K562 (cell line): ENCODE data around the gene PGAM2. TPM values are rescaled to one million over a fixed set of nuclear protein-coding genes. Genes with fewer than 3 reads are reported as not detected.

Experiments
- ATAC-seq: fragments of 200-7000 bp; cut with Tn5 transposase; 3 replicates; pipeline ENCODE4 v1.9.1; 2020; ENCODE audit warnings: moderate library complexity
- BruUV-seq: library from RNA; stranded (reverse); fragments of 400-500 nt; replicated peaks from 2 replicates; lab custom pipeline; 2021; lab: Mats Ljungman, UMichigan
- CTCF ChIA-PET: fragments of 300-600 bp; formaldehyde crosslinking; extraction: SDS; loops from one replicate; lab custom pipeline; 2021; ENCODE audit warnings: low intra/inter-chr PET ratio; lab: Yijun Ruan, JAX
- POLR2A ChIA-PET: fragments of 300-600, 350-650 bp; sonication (Branson Sonifier 250); formaldehyde crosslinking; extraction: SDS; loops from one replicate; lab custom pipeline; 2021; ENCODE audit warnings: antibody characterized with exemption, inconsistent platforms; lab: Yijun Ruan, JAX
- DNase-seq, 4 experiments: peaks; one replicate each; pipeline versions ENCODE4 v3.0.0 to v3.0.0-alpha.2; 2011 to 2018; ENCODE audit warnings: low spot score in 3 of 4, mixed read lengths in 3 of 4; ENCODE audit errors: extremely low read depth in 1 of 4
- FAIRE-seq: peaks from 2 replicates; lab custom pipeline; 2011; peaks lifted over from hg19 to GRCh38; lab: Jason Lieb, UNC
- H2AFZ ChIP-seq: 2 replicates; pipeline ENCODE4 v1.6.0; 2011; ENCODE audit warnings: low read depth, low read length, control low read depth, inconsistent platforms
- H3K27ac ChIP-seq: fragments of 200-600 bp; 3 replicates; pipeline ENCODE4 v1.8.0; 2011; ENCODE audit warnings: low read depth, mild to moderate bottlenecking, control low read depth, inconsistent platforms, low read length, moderate library complexity, mixed read lengths; ENCODE audit errors: extremely low read depth
- H3K27me3 ChIP-seq, 2 experiments: fragments of 300-600 bp in 1 of 2; 2 replicates in 1 of 2; 3 replicates in 1 of 2; pipeline versions ENCODE4 v1.6.0 to v1.8.0; 2011; ENCODE audit warnings: inconsistent platforms in 2 of 2, low read length in 2 of 2, mild to moderate bottlenecking in 1 of 2, mixed read lengths in 1 of 2, moderate library complexity in 1 of 2; ENCODE audit not compliant: control insufficient read depth in 2 of 2, insufficient read depth in 2 of 2
- H3K36me3 ChIP-seq: fragments of 300-600 bp; 3 replicates; pipeline ENCODE4 v1.8.0; 2011; ENCODE audit warnings: mild to moderate bottlenecking, low read length, inconsistent platforms; ENCODE audit not compliant: control insufficient read depth, insufficient read depth
- H3K4me1 ChIP-seq, 2 experiments: fragments of 200-600 bp in 1 of 2; replicated peaks in 1 of 2; 2 replicates in 1 of 2; 3 replicates in 1 of 2; pipeline versions ENCODE4 v1.5.1 to v1.8.0; 2011; ENCODE audit warnings: inconsistent platforms in 2 of 2, low read length in 2 of 2, mild to moderate bottlenecking in 1 of 2, mixed read lengths in 1 of 2, moderate library complexity in 1 of 2; ENCODE audit not compliant: control insufficient read depth in 2 of 2, insufficient read depth in 2 of 2
- H3K4me2 ChIP-seq: 2 replicates; pipeline ENCODE4 v1.6.1; 2011; ENCODE audit warnings: low read length, control low read depth, inconsistent platforms, mixed read lengths; ENCODE audit not compliant: insufficient read depth
- H3K4me3 ChIP-seq: fragments of 200-600 bp; sonication (generic), shearing (Covaris generic); 2 replicates; pipeline ENCODE4 v1.5.1; 2016; ENCODE audit warnings: control low read depth, inconsistent platforms
- H3K79me2 ChIP-seq: fragments of 200-600 bp; 3 replicates; pipeline ENCODE4 v1.8.0; 2011; ENCODE audit warnings: low read length, inconsistent platforms; ENCODE audit not compliant: control insufficient read depth, insufficient read depth
- H3K9ac ChIP-seq, 2 experiments: 2 replicates each; pipeline versions ENCODE4 v1.6.0 to v1.6.1; 2011; ENCODE audit warnings: low read depth in 2 of 2, low read length in 2 of 2, control low read depth in 1 of 2, inconsistent platforms in 1 of 2, mild to moderate bottlenecking in 1 of 2, mixed read lengths in 1 of 2; ENCODE audit not compliant: insufficient read depth in 1 of 2
- H3K9me1 ChIP-seq: one replicate; pipeline ENCODE4 v1.6.0; 2011; ENCODE audit warnings: inconsistent platforms, mild to moderate bottlenecking, low read length, moderate library complexity; ENCODE audit not compliant: control insufficient read depth, insufficient read depth
- H3K9me3 ChIP-seq: replicated peaks from 2 replicates; pipeline ENCODE4 v1.5.1; 2011; ENCODE audit warnings: low read depth, low read length, inconsistent platforms; ENCODE audit not compliant: control insufficient read depth, insufficient read depth
- H4K20me1 ChIP-seq: replicated peaks from 2 replicates; pipeline ENCODE4 v1.6.1; 2011; ENCODE audit warnings: low read length, inconsistent platforms, mixed read lengths; ENCODE audit not compliant: control insufficient read depth, insufficient read depth
- BACH1 ChIP-seq: fragments of 200-800 bp; sonication (Bioruptor generic); IDR thresholded peaks from 2 replicates; pipeline ENCODE4 v1.6.1; 2016; ENCODE audit warnings: missing genetic modification characterization, missing compliant biosample characterization
- BCOR ChIP-seq: fragments of 450-650 bp; IDR thresholded peaks from 2 replicates; pipeline ENCODE4 v1.6.1; 2016
- CBFB ChIP-seq: sonication (generic); formaldehyde crosslinking; IDR thresholded peaks from 2 replicates; pipeline ENCODE4 v1.4.0; 2020; ENCODE audit warnings: mild to moderate bottlenecking, missing genetic modification reagents
- MAZ ChIP-seq, 2 experiments: fragments of 450-650 bp in 1 of 2; sonication (generic) in 1 of 2; formaldehyde crosslinking; IDR thresholded peaks in 1 of 2; conservative IDR thresholded peaks in 1 of 2; 2 replicates each; pipeline versions ENCODE4 v1.4.0 to v1.5.0; 2020; ENCODE audit warnings: mild to moderate bottlenecking in 1 of 2, missing genetic modification reagents in 1 of 2
- RBM25 ChIP-seq: fragments of 200-400 bp; formaldehyde crosslinking; IDR thresholded peaks from 2 replicates; pipeline ENCODE4 v1.6.1; 2018; ENCODE audit warnings: low read length, low read depth, moderate library complexity; ENCODE audit not compliant: severe bottlenecking
- TOE1 ChIP-seq, 2 experiments: fragments of 450-650 bp in 1 of 2; sonication (generic) in 1 of 2; formaldehyde crosslinking in 1 of 2; IDR thresholded peaks; 2 replicates each; pipeline versions ENCODE4 v1.7.1 to v1.8.0; 2016 to 2022; ENCODE audit warnings: borderline replicate concordance in 2 of 2, mild to moderate bottlenecking in 2 of 2, antibody characterized with exemption in 1 of 2, inconsistent platforms in 1 of 2, low read depth in 1 of 2, missing genetic modification reagents in 1 of 2, moderate library complexity in 1 of 2
- ZBTB7A ChIP-seq: IDR thresholded peaks from 2 replicates; pipeline ENCODE4 v1.6.1; 2011; ENCODE audit warnings: low read depth, mild to moderate bottlenecking, low read length, moderate library complexity, borderline replicate concordance; ENCODE audit not compliant: control insufficient read depth
- ZNF146 ChIP-seq: IDR thresholded peaks from one replicate; pipeline ENCODE4 v1.6.1; 2018; ENCODE audit warnings: missing compliant biosample characterization; ENCODE audit not compliant: unreplicated experiment
- WGBS: fragments of 100-300 bp; shearing (Covaris generic); methylation state at CpG from one replicate; pipeline ENCODE4 v1.1.6; 2016; ENCODE audit warnings: low coverage, mixed read lengths; ENCODE audit not compliant: insufficient coverage; ENCODE audit errors: missing lambda C conversion rate; 5-methylcytosine and 5-hydroxymethylcytosine counted together
- in situ Hi-C: fragments of 300-500 bp; cut with MboI; formaldehyde crosslinking; loops from 4 replicates; pipeline ENCODE4 v1.15.0; 2018; ENCODE audit warnings: inconsistent platforms, mixed read lengths
- intact Hi-C: fragments of 100-400 bp; cut with micrococcal nuclease; formaldehyde crosslinking; loops from 2 replicates; pipeline ENCODE4 v1.14.2; 2022
- polyA plus RNA-seq, 8 experiments: library from polyadenylated mRNA; depleted of rRNA in 4 of 8; stranded (reverse) in 5 of 8; unstranded in 3 of 8; fragments of >200 nt; fragmentation: Nextera tagmentation in 2 of 8; fragmentation: Illumina TruSeq in 1 of 8; extraction: Ambion mirVana in 2 of 8; extraction: Trizol in 1 of 8; gene quantifications; 2 replicates each; pipeline versions ENCODE4 v1.2.1 to v1.2.3, GENCODE V29; 2011 to 2014; ENCODE audit warnings: inconsistent platforms in 1 of 8, missing spikeins in 1 of 8
- total RNA-seq, 7 experiments: library from RNA; depleted of rRNA in 6 of 7; stranded (reverse); fragments of >200 nt in 6 of 7; fragmentation: Illumina TruSeq in 2 of 7; extraction: Trizol in 2 of 7; gene quantifications; 2 replicates each; pipeline versions ENCODE4 v1.2.1 to v1.2.3, GENCODE V29; 2011 to 2021; ENCODE audit warnings: low replicate concordance in 1 of 7

The PGAM2 gene
- total and polyA plus RNA-seq, 9 of the 15 experiments (the other 6 are each of a cell fraction or from before 2014, with no cell fraction given) = not detected

GRCh38 chr7:44086627-44087026, 21.3 kb upstream of the PGAM2 start:
- Histone ChIP-seq H3K9me3 (no peaks in the 10 kb centered on the region), H3K27me3 (no peaks in the 10 kb centered on the region), H3K4me2 (no peak overlapping the region), H3K79me2 (no peaks in the 10 kb centered on the region), H3K9me1 (no peaks in the 10 kb centered on the region), H2AFZ (no peak overlapping the region), H3K36me3 (no peaks in the 10 kb centered on the region), H3K27ac (no peak overlapping the region)
- DNase-seq = no peak
- POLR2A ChIA-PET = interaction anchor here (1.3 kb wide), 1 partner anchor 12 kb away, joined by 7 read pairs; no protein-coding TSS in a partner anchor
- intact Hi-C loops = no loop called here
- no peak for ATAC-seq
- TF ChIP-seq TOE1 (IDR thresholded peaks at IDR 0.05; ENCODE audit: borderline replicate concordance) (no peak), TOE1 (CRISPR knock-in tag; IDR thresholded peaks at IDR 0.05; ENCODE audit: borderline replicate concordance, low read depth) (no peak), RBM25 (peak; percentile 74), BCOR (0 out of 2 replicates have a peak, but pooled peaks have one; percentile 25), CBFB (CRISPR knock-in tag) (no peak), ZNF146 (CRISPR knock-in tag) (peak; percentile 93)
- TF ChIP-seq, all 486 proteins: peak for 3
- BruUV-seq = no TSS peak
- no peak overlapping the region for H3K4me3 ChIP-seq
- peaks cover 0 to 19% of the 10 kb centered on the region in 2 experiments; a peak in 3 of 5 replicates for H3K4me1 ChIP-seq
- FAIRE-seq = no peak
- H4K20me1 ChIP-seq = no peaks in the 10 kb centered on the region
- in situ Hi-C loops = no loop called here
- CTCF ChIA-PET = no interaction called here
- H3K9ac ChIP-seq = no peak overlapping the region
- WGBS = 83% methylated on average over 3 of the region's 3 CpGs

- 43% methylated on average over 2 of the region's 3 CpGs for WGBS
- TF ChIP-seq MAZ (CRISPR knock-in tag; conservative IDR thresholded peaks at IDR 0.05 in 1 of 2, IDR thresholded peaks at IDR 0.05 in 1 of 2) = peak in 1 of 2 experiments; percentile 26; a peak in 1 of 4 replicates
- no peak for TF ChIP-seq BACH1 (tag)
- TF ChIP-seq ZBTB7A = peak; percentile 84
These were observed 20.2 kb upstream of the PGAM2 start for GRCh38 chr7:44085546-44085945.

More at GRCh38 chr7:44085546-44085945, 20.2 kb upstream of the PGAM2 start:
- Histone ChIP-seq H3K9ac (no peak overlapping the region), H3K4me1 (peaks cover 9 to 29% of the 10 kb centered on the region in 2 experiments; a peak in 4 of 5 replicates), H3K4me2 (no peak overlapping the region), H3K4me3 (no peak overlapping the region), H2AFZ (no peak overlapping the region; the same call in 1 of the 2 replicates), H3K9me3 (no peaks in the 10 kb centered on the region), H3K27me3 (no peaks in the 10 kb centered on the region), H3K36me3 (no peaks in the 10 kb centered on the region; the same call in 2 of the 3 replicates), H3K27ac (no peak overlapping the region), H4K20me1 (peaks cover 7% of the 10 kb centered on the region), H3K9me1 (no peaks in the 10 kb centered on the region), H3K79me2 (no peaks in the 10 kb centered on the region)
- intact Hi-C loops (no loop called here), in situ Hi-C loops (no loop called here)
- ATAC-seq = no peak
- CTCF ChIA-PET = no interaction called here
- POLR2A ChIA-PET = no interaction called here
- no TSS peak for BruUV-seq
- FAIRE-seq = no peak
- no peak for DNase-seq
